OCI-LY3 (cell line): ENCODE results near the gene GUCD1.

Source experiments
- CTCF ChIP-seq: fragments of 200-600, 300-600 bp; sonication (generic); IDR thresholded peaks from 2 replicates; pipeline ENCODE4 v1.5.1; 2014; ENCODE audit warnings: antibody characterized with exemption, low read length, low read depth
- EZH2phosphoT487 ChIP-seq: fragments of 200-600 bp; shearing (Covaris generic); IDR thresholded peaks from 2 replicates; pipeline ENCODE4 v1.6.1; 2018; ENCODE audit warnings: antibody characterized with exemption, mixed run types, low read depth

GRCh38 chr22:24525416-24526037, 29.4 kb downstream of the GUCD1 start:
- peak; percentile 96 for TF ChIP-seq CTCF
- no peak for TF ChIP-seq EZH2phosphoT487
